GM21576 (cell line): Measurements from ENCODE around the gene IL17REL.
"Not testable (repeated sequence)": the region's sequence is repeated elsewhere in the genome, so short reads cannot be mapped to it uniquely, and the experiment has no call there.

Experiments
- ATAC-seq: cut with Tn5 transposase; IDR thresholded peaks from one replicate; pipeline ENCODE4 v1.9.1; 2021; ENCODE audit warnings: mild to moderate bottlenecking, moderate library complexity; ENCODE audit not compliant: unreplicated experiment

IL17REL gene

GRCh38 chr22:49992921-49993648, 19.5 kb downstream of the IL17REL start:
- no peak for ATAC-seq

DNA sequence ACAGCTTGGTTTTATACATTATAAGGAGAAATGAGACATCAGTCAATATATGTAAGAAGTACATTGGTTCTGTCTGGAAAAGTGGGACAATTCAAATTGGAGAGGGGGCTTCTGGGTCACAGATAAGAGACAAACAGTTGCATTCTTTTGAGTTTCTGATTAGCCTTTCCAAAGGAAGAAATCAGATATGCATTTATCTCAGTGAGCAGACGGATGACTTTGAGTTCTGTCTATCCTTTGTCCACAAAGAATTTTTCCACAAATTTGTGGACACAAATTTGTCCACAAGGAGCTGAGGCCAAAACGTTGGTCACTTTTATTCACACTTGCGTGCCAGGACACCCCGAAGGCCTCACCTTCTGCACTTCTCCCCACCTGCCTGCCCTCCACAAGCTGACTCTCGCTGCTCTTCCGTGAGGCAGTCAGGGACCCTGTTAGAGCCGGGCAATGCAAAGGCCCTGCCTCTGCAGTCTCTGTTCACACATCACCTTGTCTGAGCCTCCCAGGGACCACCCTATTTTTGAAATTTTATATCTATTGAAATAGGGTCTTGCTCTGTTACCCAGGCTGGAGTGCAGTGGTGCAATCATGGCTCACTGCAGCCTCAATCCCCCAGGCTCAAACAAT, 20.5 kb downstream of the IL17REL start:
- no peak for ATAC-seq

GRCh38 chr22:49991167-49991566, 21.4 kb downstream of the IL17REL start:
- no peak for ATAC-seq

GRCh38 chr22:49989826-49990225, 22.7 kb downstream of the IL17REL start:
- not testable (repeated sequence) for ATAC-seq

DNA sequence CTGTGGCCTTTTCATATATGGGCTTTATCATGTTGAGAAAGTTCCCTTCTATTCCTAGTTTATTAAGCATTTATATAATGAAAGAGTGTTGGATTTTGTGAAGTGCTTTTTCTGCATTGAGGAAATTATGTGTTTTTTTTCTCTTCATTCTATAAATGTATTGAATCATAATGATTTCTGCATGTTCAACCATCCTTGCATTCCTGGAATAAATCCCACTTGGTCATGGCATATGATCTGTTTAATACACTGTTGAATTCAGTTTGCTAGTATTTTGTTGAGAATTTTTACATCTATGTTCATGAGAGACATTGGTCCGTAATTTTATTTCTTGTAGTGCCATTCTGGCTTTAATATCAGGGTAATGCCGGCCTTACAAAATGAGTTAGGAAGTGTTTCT, 26.2 kb downstream of the IL17REL start:
- no peak for ATAC-seq

DNA sequence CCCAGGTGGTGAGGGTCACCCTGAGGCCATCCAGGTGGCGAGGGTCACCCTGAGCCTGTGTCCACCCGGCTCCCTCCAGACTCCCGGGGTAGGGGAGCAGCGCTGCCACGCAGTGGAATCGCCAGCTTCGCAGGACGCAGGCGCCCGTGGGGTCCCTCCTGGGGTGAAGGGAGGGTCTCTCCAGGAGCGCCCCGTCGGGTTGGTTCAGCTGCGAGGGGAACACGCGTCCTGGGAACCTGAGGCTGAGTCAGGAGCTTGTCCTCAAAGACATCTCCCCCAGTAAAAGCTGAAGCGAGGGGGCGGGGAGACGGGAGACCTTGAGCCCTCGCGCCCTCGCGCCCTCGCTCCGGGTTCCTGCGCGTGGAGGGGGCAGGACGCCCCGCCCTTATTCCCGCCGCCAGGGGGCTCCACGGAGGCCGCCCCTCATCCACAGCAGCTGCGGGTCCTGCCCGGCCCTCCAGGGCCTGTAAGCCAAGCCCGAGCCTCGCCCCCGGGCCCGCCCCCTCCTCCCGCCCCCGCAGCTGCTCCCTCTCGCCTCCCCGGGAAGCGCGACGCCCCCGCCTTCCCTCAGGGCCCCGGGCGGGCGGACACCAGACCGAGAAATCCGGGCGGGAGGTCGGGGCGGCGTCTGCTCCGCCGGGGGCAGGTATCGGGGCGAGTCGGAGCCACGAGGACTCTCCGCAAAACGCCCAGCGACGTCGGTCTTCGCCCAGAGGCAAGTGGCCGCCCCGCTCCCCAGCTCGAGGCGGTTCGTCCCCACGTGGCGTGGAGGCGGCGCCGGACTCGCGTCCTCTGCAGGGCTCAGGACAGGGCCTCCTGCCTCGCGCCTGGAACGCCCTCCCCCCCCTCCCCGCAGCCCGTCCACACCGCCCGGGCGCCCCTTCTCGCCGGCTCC, 29.2 kb downstream of the IL17REL start:
- no peak for ATAC-seq

DNA sequence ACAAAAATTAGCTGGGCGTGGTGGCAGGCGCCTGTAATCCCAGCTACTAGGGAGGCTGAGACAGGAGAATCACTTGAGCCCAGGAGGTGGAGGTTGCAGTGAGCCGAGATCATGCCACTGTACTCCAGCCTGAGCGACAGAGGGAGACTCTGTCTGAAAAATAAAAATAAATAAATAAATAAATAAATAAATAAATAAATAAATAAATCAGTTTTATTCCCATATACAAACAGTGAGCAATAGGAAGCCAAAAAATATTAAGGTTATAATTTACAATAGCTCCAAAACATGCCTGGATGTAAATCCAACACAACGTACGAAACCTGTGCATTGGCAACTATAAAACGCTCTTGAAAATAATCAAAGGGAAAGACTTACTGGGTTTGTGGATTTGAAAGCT, 30.8 kb downstream of the IL17REL start:
- not testable (repeated sequence) for ATAC-seq

GRCh38 chr22:49979587-49980264, 32.8 kb downstream of the IL17REL start:
- no peak for ATAC-seq

GRCh38 chr22:49977578-49977977, 35.0 kb downstream of the IL17REL start:
- no peak for ATAC-seq

- ATAC-seq = no peak
Measured at GRCh38 chr22:49976439-49977175, 36.0 kb downstream of the IL17REL start.

DNA sequence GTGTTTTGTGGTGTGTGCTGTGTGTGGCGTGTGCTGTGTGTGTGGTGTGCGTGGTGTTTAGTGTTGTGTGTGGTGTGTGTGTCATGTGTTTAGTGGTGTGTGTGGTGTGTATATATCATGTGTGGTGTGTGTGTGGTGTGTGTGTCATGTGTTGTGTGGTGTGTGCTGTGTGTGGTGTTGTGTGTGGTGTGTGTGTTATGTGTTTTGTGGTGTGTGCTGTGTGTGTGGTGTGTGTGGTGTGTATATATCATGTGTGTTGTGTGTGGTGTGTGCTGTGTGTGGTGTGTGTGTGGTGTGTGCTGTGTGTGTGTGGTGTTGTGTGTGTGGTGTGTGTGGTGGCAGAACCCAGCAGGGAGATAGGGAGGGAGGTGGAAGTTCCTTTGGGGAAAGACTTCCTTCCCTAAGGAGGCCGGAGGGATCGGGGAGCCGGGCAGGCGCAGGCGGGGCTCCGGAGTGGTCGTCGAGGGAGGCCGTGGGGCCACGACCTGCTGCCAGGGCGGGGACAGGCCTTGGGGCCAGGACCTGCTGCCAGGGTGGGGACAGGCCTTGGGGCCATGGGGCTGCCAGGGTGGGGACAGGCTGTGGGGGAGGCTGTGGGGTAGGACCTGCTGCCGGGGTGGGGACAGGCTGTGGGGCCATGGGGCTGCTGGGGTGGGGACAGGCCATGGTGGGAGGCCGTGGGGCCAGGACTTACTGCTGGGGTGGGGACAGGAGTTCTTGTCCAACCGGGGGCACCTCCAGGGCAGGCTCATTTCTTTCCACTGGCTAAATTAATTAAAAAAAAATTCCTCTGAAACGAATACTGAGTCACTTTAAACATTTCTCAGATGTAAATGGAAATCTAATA, 36.8 kb downstream of the IL17REL start:
- ATAC-seq = no peak

- ATAC-seq = no peak
Measured at GRCh38 chr22:49973018-49973961, 39.3 kb downstream of the IL17REL start.

DNA sequence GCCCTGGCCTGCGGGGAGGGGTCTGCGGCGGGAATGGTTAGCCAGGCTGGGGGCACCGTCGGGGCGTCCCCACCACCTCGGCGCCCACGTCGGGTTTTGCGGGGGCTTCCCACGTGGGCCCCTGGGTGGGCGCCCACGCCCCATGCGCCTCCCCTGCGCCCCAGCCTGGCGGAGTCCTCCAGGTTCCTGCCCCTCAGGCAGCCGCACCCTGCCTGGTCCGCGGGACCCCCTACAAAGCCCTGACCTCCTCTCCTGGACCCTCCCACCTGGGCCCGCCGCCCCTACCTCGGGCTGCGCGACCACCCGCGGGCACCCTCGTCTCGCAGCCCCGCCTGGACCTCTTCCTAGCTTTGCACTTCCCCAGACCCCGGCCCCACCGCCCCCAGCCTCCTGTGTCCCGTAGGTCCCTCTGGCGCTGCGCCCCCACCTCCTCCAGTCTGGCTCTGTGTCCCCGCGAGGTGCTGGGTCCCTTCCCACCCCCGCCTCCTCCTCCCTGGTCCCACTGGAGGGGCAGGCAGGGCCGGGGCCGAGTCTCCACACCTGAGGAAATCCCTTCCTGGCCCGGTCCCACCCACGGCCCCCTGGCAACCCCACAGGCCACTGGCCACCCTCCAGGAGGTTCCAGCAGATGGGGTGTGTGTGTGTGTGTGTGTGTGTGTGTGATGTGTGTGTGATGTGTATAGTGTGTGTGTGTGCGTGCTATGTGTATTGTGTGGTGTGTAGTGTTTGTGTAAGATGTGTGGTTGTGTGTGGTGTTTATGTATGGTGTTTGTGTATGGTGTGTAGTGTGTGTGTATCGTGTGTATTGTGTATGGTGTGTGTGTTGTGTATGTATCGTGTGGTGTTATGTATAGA, 40.2 kb downstream of the IL17REL start:
- no peak for ATAC-seq

DNA sequence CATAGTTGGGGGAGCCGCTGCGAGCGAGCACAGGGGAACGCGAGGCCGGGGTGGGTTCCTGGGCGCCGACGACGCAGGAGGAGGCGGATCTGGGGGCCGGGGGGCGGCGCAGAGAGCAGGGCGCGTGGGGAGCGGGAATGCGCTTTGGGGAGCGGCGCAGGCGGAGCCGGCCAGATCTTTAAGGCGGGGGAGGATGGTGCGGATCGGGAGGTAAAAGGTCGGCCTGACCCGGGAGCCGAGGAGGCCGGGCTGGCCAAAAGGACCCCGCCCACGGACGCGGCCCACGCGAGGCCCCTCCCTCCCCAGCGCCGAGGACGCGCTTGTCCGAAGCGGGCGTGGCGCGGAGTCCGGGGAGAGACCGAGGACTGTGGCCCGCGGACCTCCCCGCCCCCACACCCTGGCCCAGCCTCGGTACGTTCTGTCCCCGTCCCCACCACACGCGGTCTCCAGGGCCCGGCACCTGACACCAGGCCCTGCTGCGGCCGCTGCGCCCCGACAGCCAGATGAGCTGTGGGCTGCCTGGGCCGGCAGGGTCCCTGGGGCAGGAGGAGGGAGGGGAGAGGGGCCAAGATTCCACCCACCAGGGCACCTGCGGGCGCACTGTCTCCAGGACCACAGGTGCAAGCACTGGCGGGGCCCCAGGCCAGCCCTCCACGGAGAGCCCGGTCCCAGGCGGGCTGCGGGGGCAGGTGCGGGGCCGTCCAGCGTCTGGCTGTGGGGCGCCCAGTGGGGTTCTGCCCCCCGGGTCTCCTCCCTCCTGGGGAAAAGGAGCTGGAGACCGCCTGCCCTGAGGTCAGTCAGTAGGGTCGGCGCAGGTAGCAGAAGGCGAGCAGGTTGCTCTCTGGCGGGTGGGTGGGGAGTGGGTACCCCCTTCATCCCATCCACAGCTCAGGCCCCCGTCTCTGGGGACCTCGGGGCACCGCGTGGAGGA, 41.1 kb downstream of the IL17REL start:
- ATAC-seq = peak; percentile 15

GRCh38 chr22:49970528-49971231, 41.9 kb downstream of the IL17REL start:
- peak; percentile 54 for ATAC-seq
